ENCODE measurements around the gene KCNIP1.

- TF ChIP-seq CTCF (IDR thresholded peaks at IDR 0.05; ENCODE audit: poor library complexity) (no peak), EZH2phosphoT487 (IDR thresholded peaks at IDR 0.05; ENCODE audit: low read depth, severe bottlenecking, unreplicated experiment) (no peak)
Measured at GRCh38 chr5:170584450-170585058, 80.7 kb downstream of the KCNIP1 start.

All from hepatocyte (in vitro differentiated cells).